ENCODE data around the gene KCNJ14.

Gene KCNJ14

GRCh38 chr19:48444936-48445200 lies 10.5 kb upstream of the KCNJ14 start:
- Histone ChIP-seq H3K27me3 (ENCODE audit: insufficient read depth, low read length, poor library complexity, severe bottlenecking) (no peaks in the 10 kb centered on the region), H3K9me2 (replicated peaks; ENCODE audit: low read depth, low read length) (no peaks in the 10 kb centered on the region), H2AFZ (ENCODE audit: low read length) (peak overlapping the region; percentile 65), H3K4me2 (ENCODE audit: low read depth, low read length, poor library complexity, severe bottlenecking) (peak overlapping the region; percentile 99), H3K36me3 (ENCODE audit: insufficient read depth, low read length) (peaks cover 5% of the 10 kb centered on the region; the same call in 1 of the 2 replicates), H3K4me1 (ENCODE audit: insufficient read depth, low read length, poor library complexity, severe bottlenecking) (peaks cover 11% of the 10 kb centered on the region), H3F3A (ENCODE audit: low read depth) (no peaks in the 10 kb centered on the region), H3K9ac (ENCODE audit: low read depth, low read length, poor library complexity, severe bottlenecking) (peak overlapping the region; percentile 84), H3K79me2 (ENCODE audit: insufficient read depth, low read length) (peaks cover 28% of the 10 kb centered on the region), H4K20me1 (ENCODE audit: insufficient read depth, low read length, poor library complexity, severe bottlenecking) (peaks cover 7% of the 10 kb centered on the region), H3K9me3 (ENCODE audit: insufficient read depth, low read depth, low read length) (no peaks in the 10 kb centered on the region), H3K4me3 (ENCODE audit: low read length, poor library complexity, severe bottlenecking) (peak overlapping the region; percentile 92)
- TF ChIP-seq CTCF (conservative IDR thresholded peaks at IDR 0.05; ENCODE audit: low read length) = no peak
- TF ChIP-seq EZH2phosphoT487 (IDR thresholded peaks at IDR 0.05; ENCODE audit: borderline replicate concordance) = no peak

GRCh38 chr19:48445256-48445605 lies 10.1 kb upstream of the KCNJ14 start:
- no peaks in the 10 kb centered on the region for H3F3A ChIP-seq (ENCODE audit: low read depth)
- H3K9me2 ChIP-seq (replicated peaks; ENCODE audit: low read depth, low read length) = no peaks in the 10 kb centered on the region
- H3K27me3 ChIP-seq (ENCODE audit: insufficient read depth, low read length, poor library complexity, severe bottlenecking) = no peaks in the 10 kb centered on the region
- peak overlapping the region; percentile 84 for H3K9ac ChIP-seq (ENCODE audit: low read depth, low read length, poor library complexity, severe bottlenecking)
- peak overlapping the region; percentile 92 for H3K4me3 ChIP-seq (ENCODE audit: low read length, poor library complexity, severe bottlenecking)
- peaks cover 11% of the 10 kb centered on the region for H3K4me1 ChIP-seq (ENCODE audit: insufficient read depth, low read length, poor library complexity, severe bottlenecking)
- peaks cover 28% of the 10 kb centered on the region for H3K79me2 ChIP-seq (ENCODE audit: insufficient read depth, low read length)
- H2AFZ ChIP-seq (ENCODE audit: low read length) = peak overlapping the region; percentile 65
- peak; percentile 72 for TF ChIP-seq CTCF (conservative IDR thresholded peaks at IDR 0.05; ENCODE audit: low read length)
- TF ChIP-seq EZH2phosphoT487 (IDR thresholded peaks at IDR 0.05; ENCODE audit: borderline replicate concordance) = no peak
- peaks cover 7% of the 10 kb centered on the region for H4K20me1 ChIP-seq (ENCODE audit: insufficient read depth, low read length, poor library complexity, severe bottlenecking)
- H3K36me3 ChIP-seq (ENCODE audit: insufficient read depth, low read length) = peaks cover 9% of the 10 kb centered on the region; the same call in 1 of the 2 replicates
- H3K4me2 ChIP-seq (ENCODE audit: low read depth, low read length, poor library complexity, severe bottlenecking) = peak overlapping the region; percentile 99
- no peaks in the 10 kb centered on the region for H3K9me3 ChIP-seq (ENCODE audit: insufficient read depth, low read depth, low read length)

- no peaks in the 10 kb centered on the region for H3K27me3 ChIP-seq (ENCODE audit: insufficient read depth, low read length, poor library complexity, severe bottlenecking)
- H2AFZ ChIP-seq (ENCODE audit: low read length) = peak within 1 kb of the TSS; percentile 65
- H3F3A ChIP-seq (ENCODE audit: low read depth) = no peaks in the 10 kb centered on the region
- H3K9ac ChIP-seq (ENCODE audit: low read depth, low read length, poor library complexity, severe bottlenecking) = peak within 1 kb of the TSS; percentile 84
- H3K4me2 ChIP-seq (ENCODE audit: low read depth, low read length, poor library complexity, severe bottlenecking) = peak within 1 kb of the TSS; percentile 99
- peak within 1 kb of the TSS; percentile 92 for H3K4me3 ChIP-seq (ENCODE audit: low read length, poor library complexity, severe bottlenecking)
- H3K36me3 ChIP-seq (ENCODE audit: insufficient read depth, low read length) = peaks cover 14% of the 10 kb centered on the region; the same call in 1 of the 2 replicates
- peaks cover 28% of the 10 kb centered on the region for H3K79me2 ChIP-seq (ENCODE audit: insufficient read depth, low read length)
- no peaks in the 10 kb centered on the region for H3K9me2 ChIP-seq (replicated peaks; ENCODE audit: low read depth, low read length)
- peaks cover 7% of the 10 kb centered on the region for H4K20me1 ChIP-seq (ENCODE audit: insufficient read depth, low read length, poor library complexity, severe bottlenecking)
- H3K4me1 ChIP-seq (ENCODE audit: insufficient read depth, low read length, poor library complexity, severe bottlenecking) = peaks cover 11% of the 10 kb centered on the region
- TF ChIP-seq EZH2phosphoT487 (IDR thresholded peaks at IDR 0.05; ENCODE audit: borderline replicate concordance) = no peak
- TF ChIP-seq CTCF (conservative IDR thresholded peaks at IDR 0.05; ENCODE audit: low read length) = peak; percentile 16; the same call in 1 of the 2 replicates
- no peaks in the 10 kb centered on the region for H3K9me3 ChIP-seq (ENCODE audit: insufficient read depth, low read depth, low read length)
Measured at GRCh38 chr19:48445606-48446481, 9.5 kb upstream of the KCNJ14 start, which contains the start of gene GRWD1. Gene GRWD1, plus strand, starts transcription at chr19:48445983. Its CDS starts 23 bp downstream, at chr19:48446006.

All from Loucy (cell line).